Dermis blood vessel endothelial cell (primary cell): Measurements from ENCODE around the gene CDH15. TPM values are rescaled to one million over a fixed set of nuclear protein-coding genes. Genes with fewer than 3 reads are reported as not detected.
"Not testable (repeated sequence)": the region's sequence is repeated elsewhere in the genome, so short reads cannot be mapped to it uniquely, and the experiment has no call there.

Source experiments
- DNase-seq: peaks from one replicate; pipeline ENCODE4 v3.0.0; 2010
- total RNA-seq: library from RNA; depleted of rRNA; stranded (reverse); fragments of >200 nt; gene quantifications from 2 replicates; pipeline ENCODE4 v1.2.3, GENCODE V29; 2014

CDH15 gene
- total RNA-seq, 1 donor from 2014 or later, result not detected

DNA sequence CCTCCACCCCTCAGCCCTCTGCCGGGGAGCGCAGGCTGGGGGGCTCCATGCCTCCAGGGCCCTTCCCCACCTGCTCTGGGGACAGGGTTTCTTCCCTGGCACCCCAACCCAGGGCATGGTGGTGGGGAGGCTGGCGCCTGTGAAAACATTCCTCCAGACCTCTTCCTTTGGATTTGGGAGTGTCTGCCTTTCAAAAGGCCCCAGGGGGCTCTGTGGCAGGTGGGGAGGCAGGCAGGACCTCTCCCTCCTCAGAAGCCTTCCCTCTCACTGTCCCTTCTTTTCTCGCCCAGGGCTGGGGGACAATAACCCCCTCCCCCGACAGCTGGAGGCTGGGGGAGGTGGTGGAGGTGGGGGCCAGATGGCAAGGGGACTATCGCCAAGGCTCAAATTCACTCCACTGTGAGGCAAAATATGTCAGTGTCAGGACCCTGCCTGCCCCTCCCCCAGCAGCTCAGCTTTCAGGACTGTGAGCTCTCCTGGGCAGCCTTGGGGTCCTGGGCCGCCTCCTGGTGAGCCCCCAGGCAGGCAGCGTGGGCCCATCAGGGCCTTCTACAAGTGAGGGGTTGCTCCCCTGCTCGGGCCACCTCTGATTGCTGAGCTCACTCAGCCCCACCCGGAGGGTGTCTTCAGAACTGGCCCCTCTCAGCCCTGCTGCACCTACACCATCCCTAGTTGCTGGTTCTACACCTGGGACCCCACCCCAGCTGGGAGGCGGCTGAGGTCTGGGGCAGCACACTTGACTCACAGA is 1.8 kb downstream of the CDH15 start:
- no peak for DNase-seq

DNA sequence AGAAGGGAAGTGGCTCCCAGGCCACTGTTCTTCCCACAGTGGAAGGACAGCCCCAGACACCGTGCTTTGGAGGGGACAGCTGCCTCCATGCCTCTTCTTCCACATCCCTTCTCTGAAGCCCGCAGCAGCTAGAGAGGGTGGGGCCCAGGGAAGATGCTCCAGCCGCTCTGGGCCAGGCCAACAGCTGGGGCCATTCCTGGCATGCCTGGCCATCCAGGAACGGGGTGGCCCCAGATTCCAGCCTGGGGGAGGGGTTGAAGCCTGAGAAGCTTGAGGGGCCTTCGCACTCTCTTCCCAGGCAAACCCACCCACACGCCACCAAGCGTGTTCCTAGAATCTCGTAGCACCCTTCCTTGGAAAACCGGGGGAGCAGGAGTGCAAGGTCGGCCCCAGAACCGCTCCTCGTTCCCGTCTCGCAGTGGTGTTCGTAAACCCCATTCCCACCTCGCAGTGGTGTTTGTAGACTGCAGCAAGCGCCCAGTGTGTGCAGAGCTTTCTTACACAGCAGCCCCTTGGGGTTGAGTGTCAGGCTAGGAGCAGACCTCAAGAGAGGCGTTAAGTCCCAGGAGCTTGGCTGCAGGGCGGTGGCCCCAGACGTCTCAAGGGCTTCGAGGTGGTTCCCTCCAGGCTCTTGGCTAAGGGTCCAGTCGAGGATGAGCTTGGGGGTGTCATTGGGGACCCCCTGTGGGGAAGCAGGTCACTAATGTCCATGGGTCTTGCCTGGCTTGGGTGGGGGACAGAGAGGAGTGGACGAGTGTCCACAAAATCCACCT is 2.7 kb downstream of the CDH15 start:
- DNase-seq, result no peak

DNA sequence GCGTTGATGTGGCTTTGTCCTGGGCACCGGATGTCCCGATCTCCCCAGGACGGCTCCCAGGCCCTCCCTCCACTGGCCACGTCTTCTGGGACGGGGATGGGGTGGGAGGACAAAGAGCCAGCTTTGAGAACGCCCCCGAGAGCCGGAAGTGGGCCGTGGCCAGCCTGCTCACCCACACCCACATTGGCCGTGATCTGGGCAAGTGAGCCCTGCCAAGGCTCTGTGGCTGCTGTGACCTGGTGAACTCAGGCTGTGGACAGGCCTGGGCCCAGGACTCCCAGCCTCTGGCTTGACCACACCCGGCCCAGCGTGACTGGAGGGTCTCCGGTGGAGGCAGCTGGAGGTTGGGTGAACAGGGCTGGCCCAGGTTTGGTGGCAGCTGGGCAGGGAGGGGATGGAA is 3.3 kb downstream of the CDH15 start:
- DNase-seq, result no peak

DNA sequence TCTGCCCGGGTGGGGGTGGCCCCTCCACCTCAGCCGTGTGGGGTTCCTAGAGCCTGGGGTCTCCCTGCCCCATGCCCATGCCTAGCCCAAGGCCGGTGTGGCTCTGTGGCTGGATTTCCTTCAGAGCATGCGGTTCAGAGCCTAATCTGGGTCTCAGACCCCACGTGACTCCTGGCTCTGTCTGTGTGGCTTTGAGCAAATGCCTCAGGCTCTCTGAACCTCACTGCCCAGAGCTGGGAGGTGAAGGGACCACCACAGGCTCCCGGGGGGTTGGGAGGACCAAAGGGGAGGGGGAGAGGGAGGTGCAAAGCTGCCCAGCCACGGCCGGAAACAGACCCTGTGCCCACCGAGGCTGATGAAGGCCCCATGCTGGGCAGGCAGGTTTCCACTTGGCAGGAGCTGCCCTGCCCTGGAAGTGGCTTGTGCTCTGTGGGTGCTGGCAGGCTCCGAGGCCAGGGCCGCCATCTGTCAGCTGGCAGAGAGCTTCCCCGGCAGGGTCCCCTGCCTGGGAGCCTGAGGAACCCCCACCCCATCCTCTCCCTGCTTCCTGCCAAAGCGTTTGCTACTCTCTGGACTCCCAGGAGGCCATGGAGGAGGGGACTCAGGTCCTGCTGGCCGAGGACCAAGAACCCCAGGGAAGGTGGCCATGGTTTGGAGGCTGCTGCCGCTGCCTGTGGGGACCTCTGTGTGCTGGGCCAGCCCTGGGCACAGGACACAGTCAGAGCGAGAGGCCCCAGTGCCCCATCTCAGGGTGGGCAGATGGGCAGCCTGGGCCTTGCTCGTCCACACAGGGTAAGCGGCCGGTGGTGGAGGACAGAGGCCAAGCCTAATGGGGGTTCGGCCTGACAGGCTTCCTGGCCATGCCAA is 4.0 kb downstream of the CDH15 start:
- DNase-seq, result no peak

DNA sequence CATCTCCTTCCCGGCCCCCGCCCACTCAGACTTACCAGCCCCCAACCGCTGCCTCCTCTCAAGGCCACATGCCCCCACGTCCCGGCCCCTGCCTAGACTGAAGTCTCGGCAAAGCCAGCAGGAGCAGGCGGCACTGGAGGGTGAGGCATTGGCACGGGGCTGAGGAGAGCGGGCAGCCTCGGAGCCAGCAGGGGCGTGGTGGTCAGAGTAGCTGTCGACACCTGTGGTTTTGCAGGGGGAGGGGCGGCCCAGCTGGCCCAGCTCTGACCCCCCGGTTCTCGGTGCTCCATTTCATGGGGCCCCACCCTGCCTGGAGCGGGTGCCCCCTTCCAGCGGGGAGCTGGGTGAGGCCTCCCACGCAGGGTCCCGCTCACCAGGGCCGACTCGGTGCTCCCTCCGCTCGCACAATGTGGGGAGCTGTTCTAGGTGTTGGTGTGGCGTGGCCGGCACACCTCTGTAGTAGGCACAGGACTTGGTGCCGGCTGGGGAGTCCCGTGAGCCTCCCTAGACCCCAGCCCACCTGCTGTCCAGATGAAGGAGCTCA is 4.7 kb downstream of the CDH15 start:
- no peak for DNase-seq

DNA sequence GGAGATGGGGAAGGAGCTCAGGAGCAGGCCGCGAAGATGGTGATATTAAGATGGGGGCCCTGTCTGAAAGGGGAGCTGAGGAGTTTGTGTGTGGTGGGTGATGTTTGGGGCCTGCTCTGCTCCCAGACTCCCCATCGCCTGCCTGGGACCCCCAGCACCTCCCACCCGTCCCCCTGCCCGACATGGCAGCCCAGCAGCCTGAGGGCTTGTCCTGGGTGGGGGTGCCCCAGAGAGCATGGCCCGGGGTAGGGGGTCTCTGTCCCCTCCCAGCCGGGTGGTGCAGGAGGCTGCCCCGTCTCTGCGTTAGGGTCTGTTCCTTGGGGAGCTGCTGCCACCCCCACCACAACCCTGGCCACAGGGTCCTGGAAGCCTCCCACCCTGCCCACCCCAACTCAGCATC is 5.2 kb downstream of the CDH15 start:
- no peak for DNase-seq

DNA sequence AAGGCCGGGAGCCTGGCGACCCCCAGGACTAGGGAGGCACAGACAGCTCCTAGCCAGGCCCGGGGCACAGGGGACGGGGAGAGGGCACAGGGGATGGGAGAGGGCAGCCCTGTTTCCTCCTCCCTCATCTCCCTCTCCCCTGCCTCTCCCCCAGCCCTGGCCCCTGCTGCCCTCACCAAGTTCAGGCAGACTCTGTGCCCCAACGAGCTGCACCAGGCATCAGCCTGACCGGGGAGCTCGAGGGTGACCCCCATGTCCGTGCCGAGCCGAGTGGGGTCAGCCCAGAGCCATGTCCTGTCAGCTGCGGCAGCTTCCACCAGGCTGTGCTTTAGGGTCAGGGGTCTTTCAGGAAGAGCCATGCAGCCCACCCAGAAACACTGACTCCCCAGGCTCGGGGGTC is 6.0 kb downstream of the CDH15 start:
- DNase-seq, result no peak

DNA sequence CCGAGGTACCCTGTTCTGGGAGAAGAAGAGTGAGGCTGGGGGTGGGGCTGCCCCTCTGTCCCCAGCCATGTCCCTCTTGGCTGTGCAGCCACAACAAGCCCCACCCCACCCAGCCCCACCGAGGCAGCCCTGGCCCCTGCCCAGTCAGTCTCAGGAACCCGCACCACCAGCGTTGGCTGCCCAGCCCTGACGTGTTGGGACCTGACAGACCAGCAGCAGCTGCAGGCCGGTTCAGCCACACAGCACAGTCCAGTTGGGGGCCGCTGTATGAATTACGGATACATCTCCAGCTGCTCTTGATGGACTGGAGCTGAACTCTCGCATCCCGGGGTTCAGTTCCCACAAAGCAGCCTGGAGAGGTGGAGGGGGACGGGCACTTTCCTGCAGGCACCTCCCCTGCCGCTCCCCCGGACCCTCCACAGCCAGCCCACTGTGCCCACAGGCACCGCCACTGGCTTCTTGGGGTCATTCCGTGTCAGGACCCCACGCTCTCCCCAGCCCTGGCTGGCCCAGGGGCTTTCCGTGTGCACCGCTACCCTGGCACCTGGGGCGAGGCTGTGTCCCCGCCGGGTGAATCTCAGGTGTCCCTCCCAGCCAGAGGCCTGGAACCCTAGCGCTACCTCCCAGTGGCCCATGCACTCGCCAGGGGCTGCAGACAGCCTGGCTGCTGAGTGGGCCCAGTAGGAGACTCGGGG is 7.1 kb downstream of the CDH15 start:
- no peak for DNase-seq

DNA sequence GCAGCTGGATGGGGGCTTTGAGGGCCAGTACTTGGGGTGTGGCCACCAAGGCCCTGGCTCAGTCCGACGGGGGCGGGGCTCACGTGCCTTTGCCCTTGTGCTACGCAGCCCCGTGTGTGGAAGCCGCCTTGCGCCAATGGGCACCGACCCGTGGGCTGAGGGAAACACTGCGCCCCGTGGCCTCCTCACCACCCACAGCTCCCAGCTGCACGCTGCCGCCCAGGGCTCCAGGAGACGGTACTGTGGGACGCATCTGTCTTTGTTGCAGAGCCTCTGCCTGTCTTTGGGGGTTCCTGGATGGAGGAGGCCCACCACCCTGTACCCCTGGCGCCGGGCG is 7.6 kb downstream of the CDH15 start:
- no peak for DNase-seq

DNA sequence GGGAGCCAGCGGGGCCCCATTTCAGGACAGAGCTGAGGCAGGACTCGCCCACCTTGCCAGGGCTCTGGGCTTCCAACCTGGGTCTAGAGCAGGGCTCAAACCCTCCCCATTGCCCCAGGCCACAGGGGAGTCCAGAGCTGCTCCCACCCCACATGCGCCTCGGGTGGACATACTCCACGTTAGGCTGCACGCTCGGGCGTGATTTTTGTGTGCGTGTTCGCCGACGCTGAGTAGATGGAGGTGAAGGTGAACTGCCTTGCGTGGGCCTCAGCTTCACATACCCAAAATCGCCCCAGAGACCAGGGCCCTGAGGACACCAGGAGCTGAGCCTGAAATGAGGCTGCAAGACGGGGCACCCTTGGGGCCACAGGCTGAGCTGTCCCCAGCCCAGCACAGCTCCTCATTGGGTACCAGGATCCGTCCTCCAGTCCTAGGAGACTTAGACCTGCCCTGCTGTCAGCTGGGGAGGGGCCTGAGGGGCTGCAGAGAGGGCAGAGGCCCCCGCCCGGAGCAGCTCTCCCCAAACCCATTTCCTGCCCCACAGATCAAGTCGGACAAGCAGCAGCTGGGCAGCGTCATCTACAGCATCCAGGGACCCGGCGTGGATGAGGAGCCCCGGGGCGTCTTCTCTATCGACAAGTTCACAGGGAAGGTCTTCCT is 8.2 kb downstream of the CDH15 start:
- DNase-seq, result no peak

DNA sequence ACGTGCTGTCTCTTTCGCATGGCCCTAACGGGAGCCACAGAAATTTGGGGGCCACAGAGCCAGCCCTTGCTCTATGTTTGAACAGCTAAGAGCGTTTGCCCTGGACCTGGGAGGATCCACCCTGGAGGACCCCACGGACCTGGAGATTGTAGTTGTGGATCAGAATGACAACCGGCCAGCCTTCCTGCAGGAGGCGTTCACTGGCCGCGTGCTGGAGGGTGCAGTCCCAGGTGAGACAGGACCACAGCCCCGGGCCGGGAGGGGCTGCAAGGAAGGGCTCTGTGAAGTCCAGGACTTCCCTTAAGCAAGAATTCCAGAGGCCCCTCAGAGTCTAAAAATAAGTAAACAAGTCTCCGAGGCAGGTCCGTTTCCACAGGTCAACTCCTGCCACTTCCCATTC is 11.9 kb downstream of the CDH15 start:
- DNase-seq, result no peak

DNA sequence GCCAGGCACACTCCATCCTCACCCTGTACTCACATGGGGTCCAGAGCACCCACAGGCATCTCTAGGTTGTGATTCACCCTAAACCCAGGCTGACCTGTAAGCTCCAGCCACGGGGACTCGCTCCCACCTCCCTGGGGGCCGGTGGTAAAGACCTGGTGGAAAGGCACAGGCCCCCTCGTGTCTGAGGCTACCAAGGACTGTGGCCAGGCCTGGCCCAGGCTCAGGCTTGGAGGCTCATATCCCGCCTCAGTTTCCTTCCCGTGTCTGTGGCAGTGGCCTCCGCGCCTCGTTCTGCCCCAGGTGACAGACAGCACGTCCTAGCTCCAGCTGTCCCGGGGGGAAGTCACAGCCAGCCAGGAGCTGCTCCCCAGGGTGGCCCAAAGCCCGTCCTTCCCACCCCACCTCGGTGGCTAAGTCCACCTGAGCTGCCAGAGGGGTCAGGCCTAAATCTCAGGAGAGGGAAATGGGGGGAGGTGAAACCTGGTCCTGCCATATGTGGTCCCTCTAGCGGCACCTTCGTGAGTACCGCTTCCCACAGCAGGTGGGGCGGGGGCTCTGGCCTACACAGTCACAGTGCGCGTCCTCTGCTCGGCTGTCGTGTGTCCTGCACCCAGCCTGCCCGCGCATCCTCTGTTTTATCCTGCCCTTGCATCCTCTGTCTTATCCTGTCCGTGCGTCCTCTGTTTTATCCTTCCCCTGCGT is 12.6 kb downstream of the CDH15 start:
- no peak for DNase-seq

DNA sequence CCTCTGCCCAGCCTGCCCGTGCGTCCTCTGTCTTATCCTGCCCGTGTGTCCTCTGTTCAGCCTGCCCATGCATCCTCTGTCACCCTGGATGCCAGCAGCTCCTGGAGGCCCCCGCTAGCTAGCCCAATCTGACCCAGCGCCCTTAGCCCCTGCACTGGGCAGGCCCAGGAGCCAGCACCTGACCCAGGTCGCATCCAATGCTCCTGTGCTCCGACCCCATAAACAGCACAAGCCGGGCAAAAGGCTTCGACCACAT is 13.1 kb downstream of the CDH15 start:
- DNase-seq, result no peak

DNA sequence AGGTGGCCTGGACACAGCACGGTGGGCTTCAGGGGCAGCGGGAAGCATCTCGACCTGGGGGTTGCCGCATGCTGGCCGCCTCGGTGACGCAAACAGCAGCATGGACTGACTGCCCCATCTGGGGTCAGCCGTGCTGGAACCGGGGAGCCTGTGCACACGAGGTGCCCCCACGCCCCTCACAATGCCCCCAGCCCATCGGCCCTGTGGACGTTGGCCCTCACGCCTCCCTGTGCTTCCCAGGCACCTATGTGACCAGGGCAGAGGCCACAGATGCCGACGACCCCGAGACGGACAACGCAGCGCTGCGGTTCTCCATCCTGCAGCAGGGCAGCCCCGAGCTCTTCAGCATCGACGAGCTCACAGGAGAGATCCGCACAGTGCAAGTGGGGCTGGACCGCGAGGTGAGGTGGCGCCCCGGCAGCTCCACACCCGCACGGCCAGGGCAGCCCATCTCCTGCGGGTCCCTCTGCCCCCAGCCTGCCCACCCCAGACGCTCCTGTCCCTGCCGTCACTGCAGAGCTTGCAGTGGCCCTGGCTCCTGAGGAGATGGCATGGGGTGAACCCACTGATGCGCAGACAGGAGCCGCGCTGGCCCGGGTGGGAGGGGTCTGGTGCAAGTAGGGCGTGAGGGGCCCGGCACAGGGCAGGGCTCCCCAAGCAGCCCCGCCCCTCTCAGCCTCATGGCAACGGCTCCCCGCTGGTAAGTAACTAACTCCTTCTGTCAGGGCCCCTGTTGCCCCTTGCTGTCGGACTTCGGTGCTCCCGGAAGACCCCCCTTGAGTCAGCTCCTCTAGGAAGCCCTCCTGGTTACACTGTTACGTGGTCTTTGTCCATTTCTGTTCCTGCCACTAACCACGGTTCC is 13.6 kb downstream of the CDH15 start:
- no peak for DNase-seq

DNA sequence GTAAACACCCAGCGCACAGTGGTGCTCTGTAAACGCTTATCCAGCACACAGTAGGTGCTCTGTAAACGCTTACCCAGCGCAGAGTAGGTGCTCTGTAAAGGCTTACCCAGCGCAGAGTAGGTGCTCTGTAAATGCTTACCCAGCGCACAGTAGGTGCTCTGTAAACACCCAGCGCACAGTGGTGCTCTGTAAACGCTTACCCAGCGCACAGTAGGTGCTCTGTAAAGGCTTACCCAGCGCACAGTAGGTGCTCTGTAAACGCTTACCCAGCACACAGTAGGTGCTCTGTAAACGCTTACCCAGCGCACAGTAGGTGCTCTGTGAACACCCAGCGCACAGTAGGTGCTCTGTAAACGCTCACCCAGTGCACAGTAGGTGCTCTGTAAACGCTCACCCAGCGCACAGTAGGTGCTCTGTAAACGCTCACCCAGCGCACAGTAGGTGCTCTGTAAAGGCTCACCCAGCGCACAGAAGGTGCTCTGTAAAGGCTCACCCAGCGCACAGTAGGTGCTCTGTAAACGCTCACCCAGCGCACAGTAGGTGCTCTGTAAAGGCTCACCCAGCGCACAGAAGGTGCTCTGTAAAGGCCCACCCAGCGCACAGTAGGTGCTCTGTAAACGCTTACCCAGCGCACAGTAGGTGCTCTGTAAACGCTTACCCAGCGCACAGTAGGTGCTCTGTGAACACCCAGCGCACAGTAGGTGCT is 14.5 kb downstream of the CDH15 start:
- not testable (repeated sequence) for DNase-seq

DNA sequence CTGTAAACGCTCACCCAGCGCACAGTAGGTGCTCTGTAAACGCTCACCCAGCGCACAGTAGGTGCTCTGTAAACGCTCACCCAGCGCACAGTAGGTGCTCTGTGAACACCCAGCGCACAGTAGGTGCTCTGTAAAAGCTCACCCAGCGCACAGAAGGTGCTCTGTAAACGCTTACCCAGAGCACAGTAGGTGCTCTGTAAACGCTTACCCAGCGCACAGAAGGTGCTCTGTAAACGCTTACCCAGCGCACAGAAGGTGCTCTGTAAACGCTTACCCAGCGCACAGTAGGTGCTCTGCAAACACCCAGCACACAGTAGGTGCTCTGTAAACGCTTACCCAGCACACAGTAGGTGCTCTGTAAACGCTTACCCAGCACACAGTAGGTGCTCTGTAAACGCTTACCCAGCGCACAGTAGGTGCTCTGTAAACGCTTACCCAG is 15.1 kb downstream of the CDH15 start:
- not testable (repeated sequence) for DNase-seq

DNA sequence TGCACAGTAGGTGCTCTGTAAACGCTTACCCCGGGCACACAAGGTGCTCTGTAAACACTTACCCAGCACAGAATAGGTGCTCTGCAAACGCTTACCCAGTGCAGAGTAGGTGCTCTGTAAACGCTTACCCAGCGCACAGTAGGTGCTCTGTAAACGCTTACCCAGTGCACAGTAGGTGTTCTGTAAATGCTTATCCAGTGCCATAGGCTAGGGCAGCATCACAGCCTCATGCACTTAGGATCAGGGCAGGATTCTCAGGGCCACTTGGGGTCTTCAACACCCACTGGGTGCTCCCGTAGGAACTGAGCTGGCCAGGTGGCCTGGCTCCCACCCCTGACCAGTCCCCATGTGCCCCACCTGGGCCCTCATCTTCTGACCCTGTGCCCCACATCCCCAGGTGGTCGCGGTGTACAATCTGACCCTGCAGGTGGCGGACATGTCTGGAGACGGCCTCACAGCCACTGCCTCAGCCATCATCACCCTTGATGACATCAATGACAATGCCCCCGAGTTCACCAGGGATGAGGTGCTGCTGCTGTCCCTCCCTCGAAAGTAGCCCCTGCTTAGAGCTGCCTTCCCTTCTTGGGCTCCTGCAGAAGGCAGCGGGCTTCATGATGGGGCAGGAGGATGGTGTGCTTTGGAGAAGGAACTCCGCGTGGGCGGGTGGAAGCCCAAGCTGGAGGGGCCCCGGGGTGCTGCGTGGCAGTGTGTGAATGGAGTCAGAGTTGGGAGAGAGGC is 15.7 kb downstream of the CDH15 start:
- peak; percentile 16 for DNase-seq

DNA sequence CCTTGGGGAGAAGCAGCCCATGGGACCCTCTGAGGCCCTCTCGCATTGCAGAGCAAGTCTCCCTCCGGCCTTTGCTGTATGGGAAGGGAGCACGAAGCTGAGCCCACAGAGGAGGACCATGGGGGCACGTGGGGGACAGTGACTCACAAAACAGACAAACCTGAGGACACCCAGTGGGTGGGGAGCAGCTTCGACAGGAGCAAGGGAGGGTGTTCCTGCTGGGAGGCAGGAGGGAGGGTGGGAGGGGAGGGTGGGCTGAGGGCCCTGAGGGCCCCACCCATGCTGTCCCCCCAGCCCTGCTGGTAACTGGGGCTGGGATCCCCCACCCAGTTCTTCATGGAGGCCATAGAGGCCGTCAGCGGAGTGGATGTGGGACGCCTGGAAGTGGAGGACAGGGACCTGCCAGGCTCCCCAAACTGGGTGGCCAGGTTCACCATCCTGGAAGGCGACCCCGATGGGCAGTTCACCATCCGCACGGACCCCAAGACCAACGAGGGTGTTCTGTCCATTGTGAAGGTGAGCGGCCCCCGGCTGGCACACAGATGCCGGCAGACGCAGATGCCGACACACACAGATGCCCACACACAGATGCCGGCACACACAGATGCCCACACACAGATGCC is 16.3 kb downstream of the CDH15 start:
- DNase-seq, result no peak
